Epidermal melanocyte (primary cell): Measurements from ENCODE around the gene USP15.

Source experiments
- DNase-seq: peaks from one replicate; pipeline ENCODE4 v3.0.0; 2011; ENCODE audit warnings: low spot score; ENCODE audit not compliant: insufficient read length

Gene USP15

GRCh38 chr12:62259993-62260732 lies at the start of gene USP15:
USP15 (plus strand) TSS chr12:62260404; CDS start chr12:62260415, 11 bp downstream.
- peak; percentile 50 for DNase-seq

GRCh38 chr12:62210422-62210821 lies 49.8 kb upstream of the USP15 start:
- DNase-seq, result no peak

DNA sequence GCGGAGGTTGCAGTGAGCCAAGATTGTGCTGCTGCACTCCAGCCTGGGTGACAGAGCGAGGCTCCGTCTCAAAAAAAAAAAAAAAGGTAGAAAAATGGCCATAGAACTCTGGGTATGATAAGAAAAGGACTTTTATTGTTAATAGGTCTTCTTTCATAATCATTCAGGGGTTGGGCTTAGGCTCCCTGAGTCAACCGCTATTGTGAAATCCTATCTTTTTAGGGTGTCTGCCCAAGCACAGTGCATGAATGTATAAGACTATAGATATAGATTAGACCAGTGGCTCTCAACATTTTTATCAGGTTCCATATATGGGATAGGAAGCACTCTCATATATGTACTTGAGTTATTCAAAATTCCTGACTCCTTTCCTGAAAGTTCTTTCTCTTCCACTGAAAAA lies 48.7 kb upstream of the USP15 start:
- DNase-seq, result no peak

- no peak for DNase-seq
These were observed 45.4 kb upstream of the USP15 start for GRCh38 chr12:62214846-62215245.

GRCh38 chr12:62215506-62215905 lies 44.7 kb upstream of the USP15 start:
- no peak for DNase-seq

GRCh38 chr12:62217466-62218194 lies 42.6 kb upstream of the USP15 start:
- no peak for DNase-seq

- no peak for DNase-seq
These were observed 39.1 kb upstream of the USP15 start for GRCh38 chr12:62221107-62221506.

DNA sequence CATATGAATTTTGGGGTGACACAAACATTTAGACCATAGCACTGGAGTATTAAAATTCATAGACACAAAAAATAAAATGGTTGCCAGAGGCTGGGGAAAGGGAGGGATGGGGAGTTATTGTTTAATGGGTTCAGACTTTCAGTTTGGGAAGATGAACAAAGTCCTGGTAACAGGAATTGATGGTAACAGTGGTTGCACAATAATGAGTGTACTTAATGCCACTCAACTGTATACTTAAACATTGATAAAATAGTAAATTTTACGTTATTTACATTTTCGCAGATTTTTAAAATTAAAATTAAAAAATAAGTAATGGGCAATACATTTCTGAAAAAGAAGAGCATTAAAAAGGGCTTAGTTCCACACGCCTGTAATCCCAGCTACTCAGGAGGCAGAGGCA lies 35.6 kb upstream of the USP15 start:
- DNase-seq, result no peak

DNA sequence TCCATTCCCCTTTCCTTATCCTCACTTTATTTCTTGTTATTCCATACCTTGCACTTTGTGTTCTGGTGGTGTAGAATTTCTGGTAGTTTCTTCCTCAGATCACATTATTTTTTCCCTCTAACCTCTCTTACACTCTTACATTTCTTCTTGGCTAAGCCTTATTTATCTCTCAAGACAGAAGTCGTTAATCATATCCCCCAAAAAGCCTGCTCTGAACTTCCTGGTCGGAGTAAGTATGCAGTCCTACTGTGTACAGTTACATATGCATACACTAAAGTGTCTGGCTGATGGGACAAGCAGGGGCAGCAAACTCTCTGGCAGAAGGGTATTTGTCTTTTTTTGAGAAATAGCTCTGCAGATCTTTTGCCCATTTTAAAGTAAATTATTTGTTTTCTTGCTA lies 33.1 kb upstream of the USP15 start:
- DNase-seq, result no peak

DNA sequence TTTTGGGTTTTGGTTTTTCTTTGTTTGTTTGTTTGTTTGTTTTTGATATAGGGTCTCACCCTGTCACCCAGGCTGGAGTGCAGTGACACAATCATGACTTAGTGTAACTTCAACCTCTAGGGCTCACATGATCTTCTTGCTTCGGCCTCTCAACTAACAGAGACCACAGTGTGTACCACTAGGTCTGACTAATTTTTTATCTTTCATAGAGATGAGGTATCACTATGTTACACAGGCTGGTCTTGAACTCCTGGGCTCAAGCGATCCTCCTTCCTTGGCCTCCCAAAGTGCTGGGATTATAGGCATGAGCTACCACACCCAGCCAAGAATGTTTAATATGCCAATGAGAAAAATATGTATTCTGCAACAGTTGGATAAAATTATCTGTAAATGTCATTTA lies 29.6 kb upstream of the USP15 start:
- no peak for DNase-seq

GRCh38 chr12:62232143-62232729 lies 28.0 kb upstream of the USP15 start:
- DNase-seq, result no peak

GRCh38 chr12:62233805-62234204 lies 26.4 kb upstream of the USP15 start:
- no peak for DNase-seq

DNA sequence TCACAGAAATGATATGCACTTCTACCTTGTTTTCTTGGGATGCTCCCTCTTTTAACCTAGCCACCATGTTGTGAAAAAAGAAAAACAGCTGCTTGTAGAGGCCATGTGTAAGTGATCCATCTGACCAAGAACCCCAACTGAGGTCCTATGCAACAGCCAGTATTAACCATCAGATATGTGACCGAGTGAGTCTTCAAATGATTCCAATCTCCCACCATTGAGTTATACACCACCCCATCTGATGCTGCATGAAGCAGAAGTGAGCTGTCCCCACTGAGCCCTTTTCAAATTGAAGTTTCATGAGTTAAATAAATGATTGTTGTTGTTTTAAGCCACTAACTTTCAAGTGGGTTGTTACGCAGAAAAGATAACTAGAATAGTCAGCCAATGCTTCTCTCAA lies 20.6 kb upstream of the USP15 start:
- DNase-seq, result no peak

GRCh38 chr12:62247281-62248045 lies 12.7 kb upstream of the USP15 start:
- DNase-seq, result no peak

DNA sequence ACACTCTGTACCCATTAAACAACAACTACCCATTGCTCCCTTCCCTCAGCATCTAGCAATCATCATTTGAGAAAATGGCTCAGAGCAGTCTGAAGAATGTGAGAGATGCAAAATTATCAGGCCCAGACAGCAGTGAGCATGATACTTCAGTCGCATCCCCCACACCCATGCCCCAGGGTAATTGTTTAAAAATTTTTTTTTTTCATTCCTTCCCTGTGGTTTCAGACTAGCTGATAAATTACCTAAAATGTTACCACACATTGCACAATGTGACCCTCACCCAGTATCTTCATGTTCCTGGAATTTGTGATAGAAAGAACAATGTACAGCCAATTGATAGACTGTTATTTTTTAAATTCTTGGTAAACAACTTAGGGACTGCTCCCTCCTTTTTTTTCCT lies 11.3 kb upstream of the USP15 start:
- no peak for DNase-seq

DNA sequence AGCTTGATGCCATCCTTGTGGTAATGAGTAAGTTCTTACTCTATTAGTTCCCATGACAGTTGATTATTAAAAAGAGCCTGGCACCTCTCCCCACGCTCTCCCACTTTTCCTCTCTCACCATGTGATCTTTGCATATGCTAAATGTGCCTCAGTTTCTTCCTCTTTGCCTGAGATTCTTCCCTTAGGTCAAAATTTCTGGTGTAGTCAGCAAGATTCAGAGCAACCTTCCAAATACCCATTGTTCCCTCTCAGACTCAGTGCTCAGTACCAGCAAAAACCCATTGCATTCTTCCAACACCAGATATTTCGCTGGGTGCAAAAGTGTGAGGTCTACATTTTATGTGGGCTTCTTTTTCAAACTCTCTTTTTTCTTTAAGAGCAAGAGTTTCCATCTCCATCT lies 10.8 kb upstream of the USP15 start:
- DNase-seq, result no peak

DNA sequence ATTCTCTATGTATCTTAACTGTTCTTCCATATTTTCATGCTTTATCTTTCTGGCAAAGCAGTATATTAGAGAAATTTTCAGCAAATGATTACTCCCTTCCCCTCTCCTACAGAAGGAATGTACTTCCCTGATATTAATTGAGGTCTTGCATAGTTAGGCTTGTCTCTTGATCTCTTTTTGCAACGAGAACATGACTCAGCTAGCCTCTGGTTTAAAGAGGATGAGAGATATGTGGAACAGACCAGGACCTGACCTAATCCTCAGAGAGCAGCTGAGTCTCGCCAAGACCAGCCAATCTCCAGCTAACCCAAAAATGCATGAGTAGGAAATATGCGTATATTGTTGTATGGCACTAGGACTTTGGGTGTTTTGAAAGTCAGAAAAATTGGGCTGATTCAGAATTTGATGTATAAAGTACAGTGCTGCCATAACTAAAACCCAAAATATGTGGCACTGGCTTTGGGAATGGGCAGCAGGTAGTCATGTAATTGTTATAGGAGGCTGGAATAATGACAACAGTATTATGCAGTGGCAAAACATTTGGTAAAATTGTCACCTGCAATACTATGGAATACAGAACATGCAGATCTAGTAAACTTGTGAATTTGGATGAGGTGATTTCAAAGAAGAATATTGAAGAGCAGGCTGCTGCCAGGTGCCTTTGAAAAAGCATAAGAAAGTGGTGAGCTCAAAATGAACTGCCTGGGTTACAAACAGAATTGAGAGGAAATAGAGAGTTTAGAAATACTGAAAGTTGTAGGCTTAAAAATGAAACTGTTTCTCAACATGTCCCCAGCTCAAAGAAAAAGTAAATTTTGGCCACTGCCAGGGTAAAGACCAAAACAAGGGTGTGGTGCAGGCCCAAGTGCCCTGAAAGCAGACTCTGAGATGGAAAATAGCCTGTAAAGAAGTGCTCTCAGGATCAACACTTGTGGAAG lies 9.3 kb upstream of the USP15 start:
- no peak for DNase-seq

DNA sequence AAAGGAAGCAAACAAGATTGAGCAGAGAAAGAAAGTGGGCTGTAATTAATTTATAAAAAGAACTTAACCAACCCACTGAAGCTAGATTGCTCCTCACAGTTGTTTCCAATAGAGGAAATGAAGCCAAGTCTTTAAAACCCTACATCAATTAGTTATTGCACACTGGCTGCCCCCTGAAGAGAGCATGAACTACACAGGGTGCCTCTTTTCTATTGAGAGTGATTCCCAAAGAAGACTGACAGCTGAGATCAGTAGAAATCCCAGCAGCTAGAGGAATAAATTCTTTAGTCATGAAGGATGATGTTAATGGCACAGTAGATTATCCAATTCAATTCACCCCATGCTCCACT lies 8.6 kb upstream of the USP15 start:
- no peak for DNase-seq

- no peak for DNase-seq
These were observed 7.6 kb upstream of the USP15 start for GRCh38 chr12:62252576-62252975.

GRCh38 chr12:62254967-62255366 lies 5.2 kb upstream of the USP15 start:
- no peak for DNase-seq
